Right lobe of liver (tissue), 4 donors: Measurements from ENCODE around the gene C1orf116.

Experiments used
- CTCF ChIP-seq, 4 donors: fragments of 200-600 bp in 3 of 4; fragments of 450-650 bp in 1 of 4; IDR thresholded peaks; one replicate each; pipeline versions ENCODE4 v1.5.1 to v1.8.0; 2016 to 2022; ENCODE audit warnings: antibody characterized with exemption in 4 of 4, mild to moderate bottlenecking in 2 of 4
- POLR2A ChIP-seq: fragments of 450-650 bp; IDR thresholded peaks from one replicate; pipeline ENCODE4 v1.6.1; 2017; ENCODE audit warnings: antibody characterized with exemption, mild to moderate bottlenecking
- donor health status: DM: no; HTN: no; CAD: no.
- donor health status: DM: no; HTN: no; CAD: no.
- donor health status: DM: no; HTN: yes; CAD: no.

GRCh38 chr1:207076181-207076955 is 43.8 kb upstream of the C1orf116 start:
- TF ChIP-seq CTCF (IDR thresholded peaks at IDR 0.05) (no peak), POLR2A (no peak)
